Natural killer cell (primary cell): ENCODE data around the gene LUC7L3. TPM values are rescaled to one million over a fixed set of nuclear protein-coding genes. Genes with fewer than 3 reads are reported as not detected.

Experiments
- ATAC-seq, 3 donors: fragments of 150-1000 bp in 2 of 3; fragments of 200-7000 bp in 1 of 3; cut with Tn5 transposase; 1 replicate in 1 of 3; 2 replicates in 2 of 3; pipeline ENCODE4 v1.10.0; 2021; ENCODE audit warnings: mild to moderate bottlenecking in 2 of 3, moderate library complexity in 2 of 3
- DNase-seq, 2 donors: peaks; one replicate each; pipeline versions ENCODE4 v3.0.0 to v3.0.0-alpha.2; 2013 to 2021; ENCODE audit warnings: mixed read lengths in 1 of 2
- H3K27ac ChIP-seq: one replicate; pipeline ENCODE4 v1.5.1; 2013; ENCODE audit warnings: mild to moderate bottlenecking, low read length
- H3K27me3 ChIP-seq: one replicate; pipeline ENCODE4 v1.6.1; 2013; ENCODE audit warnings: low read length; ENCODE audit not compliant: control insufficient read depth, insufficient read depth
- H3K36me3 ChIP-seq: one replicate; pipeline ENCODE4 v1.6.1; 2013; ENCODE audit warnings: low read length; ENCODE audit not compliant: control insufficient read depth, insufficient read depth
- H3K4me1 ChIP-seq: one replicate; pipeline ENCODE4 v1.6.1; 2013; ENCODE audit warnings: low read length; ENCODE audit not compliant: control insufficient read depth, insufficient read depth
- H3K4me3 ChIP-seq: one replicate; pipeline ENCODE4 v1.5.1; 2013; ENCODE audit warnings: low read length
- H3K9me3 ChIP-seq: one replicate; pipeline ENCODE4 v1.6.1; 2013; ENCODE audit warnings: low read length; ENCODE audit not compliant: control insufficient read depth, insufficient read depth
- H3K27ac Mint-ChIP-seq, 2 donors: one replicate each; pipeline ENCODE4 v1.8.0; 2022; ENCODE audit warnings: mild to moderate bottlenecking in 2 of 2, mixed read lengths in 2 of 2, moderate library complexity in 1 of 2
- H3K27me3 Mint-ChIP-seq, 2 donors: one replicate each; pipeline ENCODE4 v1.8.0; 2022; ENCODE audit warnings: low read depth in 2 of 2, mixed read lengths in 2 of 2
- H3K36me3 Mint-ChIP-seq: one replicate; pipeline ENCODE4 v1.8.0; 2022; ENCODE audit warnings: mixed read lengths
- H3K4me1 Mint-ChIP-seq, 2 donors: one replicate each; pipeline ENCODE4 v1.8.0; 2022; ENCODE audit warnings: mixed read lengths in 2 of 2
- H3K4me3 Mint-ChIP-seq: one replicate; pipeline ENCODE4 v1.8.0; 2022; ENCODE audit warnings: mild to moderate bottlenecking, moderate library complexity, mixed read lengths
- H3K9me3 Mint-ChIP-seq, 2 donors: one replicate each; pipeline ENCODE4 v1.8.0; 2022; ENCODE audit warnings: mixed read lengths in 2 of 2
- WGBS: methylation state at CpG from one replicate; pipeline ENCODE4 v1.1.7; 2013; ENCODE audit warnings: missing lambda C conversion rate; ENCODE audit not compliant: insufficient coverage; 5-methylcytosine and 5-hydroxymethylcytosine counted together
- intact Hi-C: fragments of 100-400 bp; cut with micrococcal nuclease; formaldehyde crosslinking; loops from one replicate; pipeline ENCODE4 v1.14.2; 2022
- total RNA-seq, 4 donors: library from RNA; stranded (reverse); fragments of 120-200 nt in 1 of 4; gene quantifications; one replicate each; pipeline versions ENCODE4 v1.2.3 to v1.2.4, GENCODE V29; 2013 to 2022
- TF ChIP-seq, protein P1 (sequence below): fragments of 200-600 bp; IDR thresholded peaks from one replicate; pipeline ENCODE4 v1.8.0; 2022; ENCODE audit warnings: antibody characterized with exemption

LUC7L3 gene
- total RNA-seq, 3 donors from 2014 or later (not counting 1 experiment from before 2014, with no cell fraction given) = 152 to 213 (median 196) TPM

- no peaks in the 10 kb centered on the region for H3K36me3 Mint-ChIP-seq
- Histone ChIP-seq H3K9me3 (no peaks in the 10 kb centered on the region), H3K27me3 (no peaks in the 10 kb centered on the region), H3K4me1 (no peaks in the 10 kb centered on the region), H3K36me3 (no peaks in the 10 kb centered on the region), H3K27ac (no peak overlapping the region), H3K4me3 (no peak overlapping the region)
- ATAC-seq (no peak), DNase-seq (no peak)
- TF ChIP-seq, protein P1, sequence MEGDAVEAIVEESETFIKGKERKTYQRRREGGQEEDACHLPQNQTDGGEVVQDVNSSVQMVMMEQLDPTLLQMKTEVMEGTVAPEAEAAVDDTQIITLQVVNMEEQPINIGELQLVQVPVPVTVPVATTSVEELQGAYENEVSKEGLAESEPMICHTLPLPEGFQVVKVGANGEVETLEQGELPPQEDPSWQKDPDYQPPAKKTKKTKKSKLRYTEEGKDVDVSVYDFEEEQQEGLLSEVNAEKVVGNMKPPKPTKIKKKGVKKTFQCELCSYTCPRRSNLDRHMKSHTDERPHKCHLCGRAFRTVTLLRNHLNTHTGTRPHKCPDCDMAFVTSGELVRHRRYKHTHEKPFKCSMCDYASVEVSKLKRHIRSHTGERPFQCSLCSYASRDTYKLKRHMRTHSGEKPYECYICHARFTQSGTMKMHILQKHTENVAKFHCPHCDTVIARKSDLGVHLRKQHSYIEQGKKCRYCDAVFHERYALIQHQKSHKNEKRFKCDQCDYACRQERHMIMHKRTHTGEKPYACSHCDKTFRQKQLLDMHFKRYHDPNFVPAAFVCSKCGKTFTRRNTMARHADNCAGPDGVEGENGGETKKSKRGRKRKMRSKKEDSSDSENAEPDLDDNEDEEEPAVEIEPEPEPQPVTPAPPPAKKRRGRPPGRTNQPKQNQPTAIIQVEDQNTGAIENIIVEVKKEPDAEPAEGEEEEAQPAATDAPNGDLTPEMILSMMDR = no peak
- no peaks in the 10 kb centered on the region for H3K4me1 Mint-ChIP-seq
- WGBS = 93% methylated on average over 16 of the region's 16 CpGs
- H3K27me3 Mint-ChIP-seq = peaks cover 2 to 3% of the 10 kb centered on the region in 2 donors
- no peak overlapping the region for H3K27ac Mint-ChIP-seq
- H3K9me3 Mint-ChIP-seq = no peaks in the 10 kb centered on the region
- no peak overlapping the region for H3K4me3 Mint-ChIP-seq
- intact Hi-C loops = loop anchor here (10.0 kb wide), 1 partner anchor 143 kb away; the partner anchor contains the start of gene SPATA20
These were observed 32.0 kb upstream of the LUC7L3 start for GRCh38 chr17:50687200-50688066.

DNA sequence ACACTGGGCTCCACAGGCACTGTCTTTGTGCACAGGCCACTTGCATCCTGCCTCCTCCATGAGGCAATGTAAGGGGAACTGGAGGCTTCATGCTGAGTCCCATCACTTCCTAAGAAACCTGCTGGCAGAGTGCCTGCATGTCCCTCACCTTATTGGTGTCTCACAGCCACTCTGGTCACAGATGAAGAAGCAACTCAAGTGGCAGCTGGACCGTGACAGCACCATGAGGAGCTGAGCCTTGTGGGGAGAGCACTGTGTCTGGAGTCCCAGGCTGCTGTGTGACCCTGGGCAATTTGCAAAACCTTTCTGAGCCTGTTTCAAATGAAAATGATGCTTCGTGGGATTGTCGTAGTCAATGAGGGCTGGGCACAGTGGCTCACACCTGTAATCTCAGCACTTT lies 31.2 kb upstream of the LUC7L3 start:
- Histone ChIP-seq H3K27me3 (no peaks in the 10 kb centered on the region), H3K36me3 (peaks cover 1% of the 10 kb centered on the region), H3K27ac (no peak overlapping the region), H3K9me3 (no peaks in the 10 kb centered on the region), H3K4me3 (no peak overlapping the region), H3K4me1 (no peaks in the 10 kb centered on the region)
- Mint-ChIP-seq H3K36me3 (no peaks in the 10 kb centered on the region), H3K9me3 (no peaks in the 10 kb centered on the region), H3K4me3 (no peak overlapping the region), H3K27ac (no peak overlapping the region), H3K27me3 (no peaks in the 10 kb centered on the region), H3K4me1 (no peaks in the 10 kb centered on the region)
- TF ChIP-seq, protein P1 = no peak
- intact Hi-C loops = loop anchor here (10.0 kb wide), 1 partner anchor 143 kb away; the partner anchor contains the start of gene SPATA20
- DNase-seq (no peak), ATAC-seq (no peak)
- WGBS = 98% methylated on average over 3 of the region's 3 CpGs

- TF ChIP-seq, protein P1 = no peak
- Mint-ChIP-seq H3K27ac (no peak overlapping the region), H3K27me3 (no peaks in the 10 kb centered on the region), H3K4me3 (no peak overlapping the region), H3K36me3 (no peaks in the 10 kb centered on the region), H3K9me3 (no peaks in the 10 kb centered on the region), H3K4me1 (no peaks in the 10 kb centered on the region)
- Histone ChIP-seq H3K27me3 (no peaks in the 10 kb centered on the region), H3K4me3 (no peak overlapping the region), H3K36me3 (peaks cover 8% of the 10 kb centered on the region), H3K9me3 (no peaks in the 10 kb centered on the region), H3K4me1 (no peaks in the 10 kb centered on the region), H3K27ac (no peak overlapping the region)
- intact Hi-C loops = loop anchor here (10.0 kb wide), 1 partner anchor 144 kb away; the partner anchor contains the start of gene SPATA20
- no peak for ATAC-seq
- WGBS = 60% methylated on average over 4 of the region's 4 CpGs
- DNase-seq = no peak
These were observed 30.2 kb upstream of the LUC7L3 start for GRCh38 chr17:50689251-50689650.
